ENCODE data around the gene PGAP6.
A peak's percentile ranks its signal among the peaks of the same experiment; 100 is the strongest.
"Not testable (repeated sequence)": the region's sequence is repeated elsewhere in the genome, so short reads cannot be mapped to it uniquely, and the experiment has no call there.

The PGAP6 gene

DNA sequence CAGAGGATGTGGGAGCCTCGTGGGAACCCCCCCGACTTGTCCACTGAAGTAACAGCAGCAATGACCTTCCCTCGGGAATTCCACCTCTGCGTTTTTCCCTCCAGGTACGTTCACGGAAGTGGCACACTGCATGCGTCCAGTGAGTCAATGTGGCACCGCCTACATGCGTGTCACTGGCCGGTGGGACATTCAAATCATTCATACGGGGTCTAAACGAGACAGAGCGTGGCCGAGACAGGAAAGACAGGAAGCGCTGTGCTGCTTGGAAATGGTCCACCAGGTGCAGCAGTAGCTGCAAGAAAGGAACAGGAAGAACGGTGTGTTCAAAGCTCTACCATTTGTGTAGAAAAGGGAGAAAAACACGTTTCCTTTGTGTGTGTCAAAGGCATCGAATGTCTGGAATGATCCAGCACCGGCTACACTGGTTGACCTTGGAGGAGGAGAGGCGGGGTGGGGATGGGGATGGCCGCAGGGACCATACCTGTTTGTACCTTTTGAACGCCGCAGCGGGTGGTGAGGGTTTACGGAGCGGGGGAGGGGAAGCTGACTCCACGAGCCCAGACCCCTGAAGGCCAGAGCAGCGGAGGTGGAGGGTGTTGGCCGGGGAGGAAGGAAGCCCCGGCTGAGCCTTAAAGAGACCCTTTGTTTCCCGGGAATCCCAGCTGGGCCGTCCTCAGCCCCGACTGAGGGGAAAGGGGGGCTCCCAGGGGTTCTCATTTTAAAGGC is 1.7 kb upstream of the PGAP6 start:
- Histone ChIP-seq H3K36me3 (ENCODE audit: insufficient read depth, low read length) (no peaks in the 10 kb centered on the region), H3K9ac (ENCODE audit: insufficient read length) (no peak overlapping the region), H3K9me3 (ENCODE audit: low read depth, low read length) (no peaks in the 10 kb centered on the region), H3K27ac (0 out of 2 replicates have a peak overlapping the region, but pooled peaks have one; percentile 25), H3K4me3 (no peak overlapping the region)
- TF ChIP-seq EZH2 (IDR thresholded peaks at IDR 0.05) (no peak), POLR2AphosphoS5 (IDR thresholded peaks at IDR 0.05; ENCODE audit: borderline replicate concordance, low read depth, low read length) (no peak), FOXP2 (optimal IDR thresholded peaks at IDR 0.05; ENCODE audit: control extremely low read depth, extremely low read length, insufficient read depth) (no peak)
- no peak for DNase-seq (ENCODE audit: low read depth, low spot score)

DNA sequence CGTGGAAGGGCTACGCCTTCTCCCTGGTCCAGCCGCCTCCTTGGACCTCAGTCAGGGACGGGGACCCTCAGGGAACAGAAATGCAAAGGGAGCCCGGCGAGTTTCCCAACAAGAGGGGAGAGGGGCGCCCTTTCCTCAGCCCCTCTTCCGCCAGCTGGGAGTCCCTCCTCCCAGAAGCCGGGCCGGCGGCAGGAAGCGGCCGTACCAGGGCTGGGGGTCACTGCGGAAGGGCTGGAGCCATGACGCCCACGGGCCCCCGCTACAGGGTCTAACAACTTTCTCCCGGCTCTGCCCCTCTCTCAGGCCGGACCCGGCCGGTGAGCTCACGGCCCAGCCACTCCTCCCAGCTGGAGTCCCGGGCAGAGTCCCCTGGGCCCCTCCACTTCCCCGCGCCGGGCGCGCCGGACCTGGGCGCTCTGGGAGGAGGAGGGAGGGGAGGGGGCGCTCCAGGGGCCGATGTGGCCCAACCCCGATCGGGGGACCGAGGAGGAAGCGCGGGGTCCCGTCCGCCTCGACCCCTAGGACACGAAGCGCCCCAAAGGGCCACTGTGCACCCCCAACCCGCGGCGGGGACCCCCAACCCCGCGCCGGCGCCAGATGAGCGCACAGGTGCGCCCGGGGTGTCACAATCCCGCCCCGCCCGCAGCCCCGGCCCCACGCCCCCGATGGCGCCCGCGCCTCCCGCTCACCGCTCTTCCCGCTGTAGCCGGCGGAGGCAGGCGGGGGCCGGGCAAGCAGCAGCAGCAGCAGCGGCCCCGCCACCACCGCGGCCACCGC is 578 bp downstream of the PGAP6 start:
- Histone ChIP-seq H3K9ac (ENCODE audit: insufficient read length) (peak overlapping the region; percentile 46), H3K36me3 (ENCODE audit: insufficient read depth, low read length) (no peaks in the 10 kb centered on the region), H3K9me3 (ENCODE audit: low read depth, low read length) (no peaks in the 10 kb centered on the region), H3K27ac (no peak overlapping the region), H3K4me3 (peak overlapping the region; percentile 71)
- DNase-seq (ENCODE audit: low read depth, low spot score), result no peak
- no peak for TF ChIP-seq EZH2 (IDR thresholded peaks at IDR 0.05)
- no peak for TF ChIP-seq POLR2AphosphoS5 (IDR thresholded peaks at IDR 0.05; ENCODE audit: borderline replicate concordance, low read depth, low read length)
- TF ChIP-seq FOXP2 (optimal IDR thresholded peaks at IDR 0.05; ENCODE audit: control extremely low read depth, extremely low read length, insufficient read depth), result no peak

DNA sequence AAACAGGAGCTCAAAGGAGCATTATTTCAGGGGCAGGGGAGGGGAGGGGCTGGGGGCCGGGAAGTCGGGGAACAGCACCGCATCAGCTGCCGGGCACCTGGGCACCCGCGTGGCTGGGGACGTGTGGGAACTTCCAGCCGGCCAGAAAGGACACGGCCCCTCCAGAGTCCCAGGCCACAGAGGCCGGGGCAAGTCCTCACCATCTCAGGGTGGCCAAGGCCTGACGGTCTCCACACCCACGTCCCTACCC is 1.1 kb downstream of the PGAP6 start:
- DNase-seq (ENCODE audit: low read depth, low spot score), result no peak
- Histone ChIP-seq H3K27ac (no peak overlapping the region), H3K9me3 (ENCODE audit: low read depth, low read length) (no peaks in the 10 kb centered on the region), H3K4me3 (peak overlapping the region; percentile 71), H3K36me3 (ENCODE audit: insufficient read depth, low read length) (no peaks in the 10 kb centered on the region), H3K9ac (ENCODE audit: insufficient read length) (peak overlapping the region; percentile 3)
- no peak for TF ChIP-seq FOXP2 (optimal IDR thresholded peaks at IDR 0.05; ENCODE audit: control extremely low read depth, extremely low read length, insufficient read depth)

DNA sequence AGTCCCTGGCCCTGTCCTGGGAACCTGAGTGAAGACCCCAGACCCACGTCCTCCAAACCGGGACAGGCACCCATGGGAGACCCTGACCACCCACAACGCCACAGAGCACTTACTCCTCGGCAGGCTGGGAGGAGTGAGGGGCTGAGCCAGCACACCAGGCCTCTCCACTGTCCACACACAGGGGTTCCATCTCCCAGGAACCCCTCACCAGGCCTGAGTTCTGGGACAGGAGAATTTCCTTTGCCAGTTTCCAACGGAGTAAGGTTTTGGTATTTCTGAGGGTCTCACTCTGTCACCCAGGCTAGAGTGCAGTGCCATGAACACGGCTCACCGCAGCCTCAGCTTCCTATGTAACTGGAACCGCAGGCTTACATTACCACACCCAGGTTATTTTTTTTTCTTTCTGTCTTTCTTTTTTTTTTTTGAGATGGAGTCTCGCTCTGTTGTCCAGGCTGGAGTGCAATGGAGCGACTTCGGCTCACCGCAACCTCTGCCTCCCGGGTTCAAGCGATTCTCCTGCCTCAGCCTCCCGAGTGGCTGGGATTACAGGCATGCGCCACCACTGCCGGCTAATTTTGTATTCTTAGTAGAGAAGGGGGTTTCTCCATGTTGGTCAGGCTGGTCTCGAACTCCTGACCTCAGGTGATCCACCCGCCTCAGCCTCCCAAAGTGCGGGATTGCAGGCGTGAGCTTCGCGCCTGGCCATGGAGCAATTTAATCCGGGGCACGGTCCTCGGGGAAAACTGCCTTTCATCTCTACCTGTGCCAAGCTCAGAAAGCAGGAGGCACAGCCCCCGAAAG is 1.6 kb downstream of the PGAP6 start:
- H3K27ac ChIP-seq, result no peak overlapping the region
- no peaks in the 10 kb centered on the region for H3K36me3 ChIP-seq (ENCODE audit: insufficient read depth, low read length)
- no peaks in the 10 kb centered on the region for H3K9me3 ChIP-seq (ENCODE audit: low read depth, low read length)
- H3K9ac ChIP-seq (ENCODE audit: insufficient read length), result no peak overlapping the region
- TF ChIP-seq FOXP2 (optimal IDR thresholded peaks at IDR 0.05; ENCODE audit: control extremely low read depth, extremely low read length, insufficient read depth) (no peak), POLR2AphosphoS5 (IDR thresholded peaks at IDR 0.05; ENCODE audit: borderline replicate concordance, low read depth, low read length) (no peak), EZH2 (IDR thresholded peaks at IDR 0.05) (no peak)
- DNase-seq (ENCODE audit: low read depth, low spot score), result no peak
- H3K4me3 ChIP-seq, result no peak overlapping the region

DNA sequence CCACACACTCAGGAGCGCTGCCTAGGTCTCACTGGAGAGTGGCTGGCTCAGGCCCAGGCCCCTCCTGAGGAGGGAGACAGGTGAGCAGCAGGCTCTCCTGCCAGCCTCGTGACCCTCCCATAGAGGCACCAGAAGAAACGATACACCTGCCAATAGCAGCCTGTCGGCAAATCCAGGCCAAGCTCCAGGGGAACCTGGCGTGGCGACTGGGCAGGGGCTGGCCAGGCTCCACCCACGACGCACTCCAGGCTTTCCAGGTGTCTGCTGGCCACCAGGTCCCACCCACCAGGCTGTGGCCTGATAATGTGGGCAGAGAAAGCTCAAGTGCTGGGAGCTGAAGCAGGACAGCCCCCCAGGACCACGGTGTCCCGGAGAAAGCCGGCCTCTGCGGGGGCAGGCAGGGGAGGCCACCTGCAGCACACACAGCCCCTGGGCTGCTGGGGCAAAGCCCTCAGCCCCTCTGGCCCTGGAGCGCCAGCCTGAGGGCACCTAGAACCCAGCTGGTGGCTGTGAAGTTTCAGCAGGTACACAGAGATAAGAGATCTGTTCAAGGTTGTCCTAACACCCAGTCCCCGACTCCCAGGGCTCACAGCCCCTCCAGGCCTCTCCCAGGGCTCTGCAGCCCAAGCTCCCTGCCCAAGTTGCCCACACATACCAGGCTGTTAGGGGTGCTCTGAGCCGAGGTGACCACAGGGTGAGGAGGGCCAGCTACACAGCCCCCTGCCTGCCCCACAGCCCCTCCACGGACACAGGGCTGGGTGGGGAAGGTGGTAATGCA is 2.4 kb downstream of the PGAP6 start:
- no peak for DNase-seq (ENCODE audit: low read depth, low spot score)
- no peaks in the 10 kb centered on the region for H3K9me3 ChIP-seq (ENCODE audit: low read depth, low read length)
- H3K4me3 ChIP-seq, result no peak overlapping the region
- H3K36me3 ChIP-seq (ENCODE audit: insufficient read depth, low read length), result no peaks in the 10 kb centered on the region
- no peak overlapping the region for H3K9ac ChIP-seq (ENCODE audit: insufficient read length)
- no peak overlapping the region for H3K27ac ChIP-seq
- TF ChIP-seq EZH2 (IDR thresholded peaks at IDR 0.05) (no peak), POLR2AphosphoS5 (IDR thresholded peaks at IDR 0.05; ENCODE audit: borderline replicate concordance, low read depth, low read length) (no peak), FOXP2 (optimal IDR thresholded peaks at IDR 0.05; ENCODE audit: control extremely low read depth, extremely low read length, insufficient read depth) (no peak)

DNA sequence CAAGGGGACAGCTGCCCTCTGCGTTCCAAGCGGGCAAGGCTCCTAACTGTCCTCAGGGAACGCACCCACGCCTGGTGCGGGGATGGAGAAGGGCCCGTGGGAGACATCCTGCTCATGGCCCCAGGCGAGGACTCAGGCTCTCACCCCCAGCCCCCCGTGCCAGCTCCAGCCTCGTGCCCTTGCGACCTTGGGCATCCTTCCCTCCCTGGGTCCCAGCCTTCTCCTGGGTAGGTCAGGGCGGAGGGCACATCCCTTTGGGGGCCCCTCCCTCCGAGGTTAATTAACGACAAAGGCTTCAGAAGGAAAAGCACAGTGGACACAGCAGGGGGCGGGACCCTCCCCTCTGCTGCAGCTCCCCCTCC is 3.0 kb downstream of the PGAP6 start:
- no peak for DNase-seq (ENCODE audit: low read depth, low spot score)
- Histone ChIP-seq H3K9me3 (ENCODE audit: low read depth, low read length) (no peaks in the 10 kb centered on the region), H3K9ac (ENCODE audit: insufficient read length) (no peak overlapping the region), H3K36me3 (ENCODE audit: insufficient read depth, low read length) (no peaks in the 10 kb centered on the region), H3K27ac (no peak overlapping the region), H3K4me3 (no peak overlapping the region)
- TF ChIP-seq EZH2 (IDR thresholded peaks at IDR 0.05), result no peak

DNA sequence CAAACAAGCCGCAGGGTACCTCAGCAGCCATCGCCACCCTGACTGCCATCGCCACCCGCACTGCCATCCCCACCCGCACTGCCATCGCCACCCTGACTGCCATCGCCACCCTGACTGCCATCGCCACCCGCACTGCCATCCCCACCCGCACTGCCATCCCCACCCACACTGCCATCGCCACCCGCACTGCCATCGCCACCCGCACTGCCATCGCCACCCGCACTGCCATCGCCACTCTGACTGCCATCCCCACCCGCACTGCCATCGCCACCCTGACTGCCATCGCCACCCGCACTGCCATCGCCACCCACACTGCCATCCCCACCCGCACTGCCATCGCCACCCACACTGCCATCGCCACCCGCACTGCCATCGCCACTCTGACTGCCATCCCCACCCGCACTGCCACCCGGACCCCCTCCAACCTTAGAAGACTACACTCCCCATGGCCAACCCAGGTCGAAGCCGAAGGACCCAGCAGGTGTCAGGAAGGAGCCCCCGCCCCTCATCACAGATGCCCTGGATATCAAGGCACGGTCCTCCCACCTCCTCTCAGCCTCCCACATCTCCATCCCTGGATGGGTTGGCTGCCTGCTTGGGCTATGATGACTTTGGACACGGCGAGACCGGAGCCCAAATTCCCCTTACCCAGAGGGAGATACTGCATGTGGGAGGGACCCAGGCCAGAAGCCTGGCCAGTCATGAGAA is 3.5 kb downstream of the PGAP6 start:
- H3K9ac ChIP-seq (ENCODE audit: insufficient read length); H3K27ac ChIP-seq; H3K36me3 ChIP-seq (ENCODE audit: insufficient read depth, low read length); H3K4me3 ChIP-seq; DNase-seq (ENCODE audit: low read depth, low spot score); H3K9me3 ChIP-seq (ENCODE audit: low read depth, low read length): not testable (repeated sequence)

DNA sequence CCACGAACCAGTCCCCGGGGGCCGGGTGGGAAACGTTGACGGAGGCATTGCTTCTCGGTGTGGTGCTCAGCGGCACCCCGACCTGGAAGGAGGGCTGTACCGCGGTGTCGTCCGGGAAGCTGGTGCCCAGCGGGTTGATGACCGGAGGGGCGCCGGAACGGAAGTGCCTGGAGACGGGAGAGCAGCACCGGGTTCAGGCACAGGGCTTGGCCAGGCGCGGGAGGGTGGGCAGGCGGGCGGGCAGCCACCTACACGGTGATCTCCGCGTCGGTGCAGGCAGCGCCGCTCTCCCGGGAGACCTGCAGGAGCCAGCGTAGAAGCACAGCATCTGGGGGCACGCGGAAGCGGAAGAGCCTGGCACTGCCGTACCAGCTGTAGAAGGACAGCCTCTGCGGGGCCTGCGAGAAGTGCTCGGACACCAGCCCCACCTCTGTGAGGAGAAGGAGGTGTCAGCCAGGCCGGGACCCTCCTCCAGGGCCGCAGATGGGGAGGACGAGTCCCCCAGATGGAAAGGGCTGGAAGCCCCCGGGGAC is 4.3 kb downstream of the PGAP6 start:
- no peak overlapping the region for H3K9ac ChIP-seq (ENCODE audit: insufficient read length)
- no peaks in the 10 kb centered on the region for H3K9me3 ChIP-seq (ENCODE audit: low read depth, low read length)
- no peaks in the 10 kb centered on the region for H3K36me3 ChIP-seq (ENCODE audit: insufficient read depth, low read length)
- H3K4me3 ChIP-seq, result no peak overlapping the region
- H3K27ac ChIP-seq, result no peak overlapping the region
- TF ChIP-seq POLR2AphosphoS5 (IDR thresholded peaks at IDR 0.05; ENCODE audit: borderline replicate concordance, low read depth, low read length) (no peak), FOXP2 (optimal IDR thresholded peaks at IDR 0.05; ENCODE audit: control extremely low read depth, extremely low read length, insufficient read depth) (no peak), EZH2 (IDR thresholded peaks at IDR 0.05) (no peak)
- DNase-seq (ENCODE audit: low read depth, low spot score), result no peak
